SK-N-SH (cell line): Measurements from ENCODE around the gene GSTT2. TPM values are rescaled to one million over a fixed set of nuclear protein-coding genes. Genes with fewer than 3 reads are reported as not detected.

Experiments
- CTCF ChIA-PET: fragments of 300-600, 350-600 bp; formaldehyde crosslinking; extraction: SDS; loops from one replicate; lab custom pipeline; 2021; lab: Yijun Ruan, JAX
- POLR2A ChIA-PET: fragments of 350-600 bp; sonication (Branson Sonifier 250); formaldehyde crosslinking; extraction: SDS; loops from one replicate; lab custom pipeline; 2020; ENCODE audit warnings: antibody characterized with exemption, inconsistent platforms; lab: Yijun Ruan, JAX
- DNase-seq: peaks from one replicate; pipeline ENCODE4 v3.0.0; 2012
- H2AFZ ChIP-seq: fragments of 200-600 bp; sonication (generic); 2 replicates; pipeline ENCODE4 v1.8.1; 2016; ENCODE audit warnings: antibody characterized with exemption, mild to moderate bottlenecking, low read depth
- H3F3A ChIP-seq: fragments of 200-600 bp; sonication (generic); replicated peaks from 2 replicates; pipeline ENCODE3; 2016; ENCODE audit warnings: antibody characterized with exemption, mild to moderate bottlenecking; ENCODE audit not compliant: insufficient read depth
- H3K27ac ChIP-seq, 2 experiments: fragments of 200-500 bp in 1 of 2; fragments of 200-600 bp in 1 of 2; sonication (Bioruptor generic) in 1 of 2; sonication (generic), shearing (Covaris generic) in 1 of 2; 2 replicates each; pipeline versions ENCODE4 v1.5.1 to v1.6.1; 2014 to 2016; ENCODE audit warnings: low read depth in 2 of 2, inconsistent platforms in 1 of 2, low read length in 1 of 2, mild to moderate bottlenecking in 1 of 2, mixed read lengths in 1 of 2
- H3K27me3 ChIP-seq: fragments of 200-600 bp; sonication (generic), shearing (Covaris generic); 2 replicates; pipeline ENCODE4 v1.6.1; 2016; ENCODE audit warnings: mixed run types; ENCODE audit not compliant: insufficient read depth
- H3K36me3 ChIP-seq, 2 experiments: fragments of 200-500 bp in 1 of 2; fragments of 200-600 bp in 1 of 2; sonication (Bioruptor generic) in 1 of 2; sonication (generic) in 1 of 2; replicated peaks in 1 of 2; 2 replicates each; pipeline versions ENCODE3 to v1.5.1; 2014 to 2016; ENCODE audit warnings: low read length in 1 of 2, mild to moderate bottlenecking in 1 of 2; ENCODE audit not compliant: insufficient read depth in 2 of 2, control insufficient read depth in 1 of 2
- H3K4me1 ChIP-seq, 2 experiments: fragments of 200-500 bp in 1 of 2; fragments of 200-600 bp in 1 of 2; sonication (Bioruptor generic) in 1 of 2; sonication (generic), shearing (Covaris generic) in 1 of 2; 2 replicates each; pipeline versions ENCODE4 v1.5.1 to v1.6.1; 2014 to 2016; ENCODE audit warnings: low read depth in 1 of 2, low read length in 1 of 2, mixed run types in 1 of 2; ENCODE audit not compliant: insufficient read depth in 2 of 2, control insufficient read depth in 1 of 2
- H3K4me2 ChIP-seq: fragments of 200-600 bp; sonication (generic), shearing (Covaris generic); 2 replicates; pipeline ENCODE4 v1.6.1; 2017; ENCODE audit warnings: mixed run types
- H3K4me3 ChIP-seq, 2 experiments: fragments of 200-500 bp in 1 of 2; fragments of 200-600 bp in 1 of 2; sonication (Bioruptor generic) in 1 of 2; sonication (generic), shearing (Covaris generic) in 1 of 2; 2 replicates each; pipeline versions ENCODE4 v1.5.1 to v1.8.1; 2014 to 2016; ENCODE audit warnings: low read depth in 2 of 2, inconsistent platforms in 1 of 2, low read length in 1 of 2, mild to moderate bottlenecking in 1 of 2, mixed read lengths in 1 of 2, moderate library complexity in 1 of 2
- H3K79me2 ChIP-seq: fragments of 200-600 bp; sonication (generic); 2 replicates; pipeline ENCODE4 v1.8.1; 2017; ENCODE audit warnings: mild to moderate bottlenecking; ENCODE audit not compliant: insufficient read depth
- H3K9ac ChIP-seq: fragments of 200-600 bp; sonication (generic); 2 replicates; pipeline ENCODE4 v1.6.1; 2017; ENCODE audit warnings: mixed run types
- H3K9me2 ChIP-seq: fragments of 200-600 bp; sonication (generic); 2 replicates; pipeline ENCODE4 v1.6.1; 2017; ENCODE audit warnings: mixed run types
- H3K9me3 ChIP-seq: fragments of 200-600 bp; sonication (generic); 2 replicates; pipeline ENCODE4 v1.6.1; 2017; ENCODE audit warnings: mixed run types, mild to moderate bottlenecking, moderate library complexity
- H4K20me1 ChIP-seq: fragments of 200-600 bp; sonication (generic); 2 replicates; pipeline ENCODE4 v1.6.1; 2017; ENCODE audit warnings: mild to moderate bottlenecking, mixed run types; ENCODE audit not compliant: insufficient read depth
- FOSL2 ChIP-seq: IDR thresholded peaks from 2 replicates; pipeline ENCODE4 v1.4.0; 2012; ENCODE audit warnings: low read depth, mild to moderate bottlenecking, moderate library complexity, borderline replicate concordance
- GABPA ChIP-seq: IDR thresholded peaks from 2 replicates; pipeline ENCODE4 v1.4.0; 2012; ENCODE audit warnings: low read depth, mild to moderate bottlenecking
- JUND ChIP-seq: IDR thresholded peaks from 2 replicates; pipeline ENCODE4 v1.4.0; 2012
- MAX ChIP-seq: IDR thresholded peaks from 2 replicates; pipeline ENCODE4 v1.4.0; 2012; ENCODE audit warnings: low read depth
- NRF1 ChIP-seq: IDR thresholded peaks from 2 replicates; pipeline ENCODE4 v1.6.1; 2012; ENCODE audit warnings: low read depth, mild to moderate bottlenecking, low read length
- RAD21 ChIP-seq: IDR thresholded peaks from 2 replicates; pipeline ENCODE4 v1.6.1; 2012; ENCODE audit warnings: mild to moderate bottlenecking, low read length
- RCOR1 ChIP-seq: fragments of 150-350 bp; IDR thresholded peaks from 2 replicates; pipeline ENCODE4 v1.6.1; 2017; ENCODE audit warnings: antibody characterized with exemption, low read length
- WGBS: methylation state at CpG from one replicate; pipeline ENCODE4 v1.1.6; 2017; ENCODE audit warnings: low lambda C conversion rate; 5-methylcytosine and 5-hydroxymethylcytosine counted together
- polyA plus RNA-seq, 3 experiments: library from polyadenylated mRNA; depleted of rRNA; stranded (reverse); fragments of >200 nt; gene quantifications; 2 replicates each; pipeline ENCODE4 v1.2.3, GENCODE V29; 2012

Gene GSTT2
- polyA plus RNA-seq, 1 of the 3 experiments (the other 2 are of a cell fraction): 3.7 TPM

DNA sequence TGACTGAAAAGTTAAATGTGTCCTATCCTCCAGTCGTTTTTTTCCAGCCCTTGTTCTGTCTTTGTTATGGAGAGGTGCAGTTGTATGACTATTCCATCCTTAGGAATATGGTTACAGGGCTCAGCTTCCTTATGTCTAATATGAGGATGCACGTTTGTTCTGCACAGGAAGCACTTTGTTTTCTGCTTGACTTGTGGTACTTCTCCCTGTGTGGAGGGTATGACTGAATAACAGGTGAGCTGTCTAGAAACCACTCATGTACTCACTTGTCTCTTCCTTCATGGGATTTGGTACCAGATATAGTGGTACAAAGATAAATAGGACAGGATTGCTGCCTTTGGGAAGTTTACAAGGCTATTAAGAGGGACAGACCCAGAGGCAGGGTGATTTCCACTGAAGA is 48.6 kb downstream of the GSTT2 start:
- Histone ChIP-seq H3K27ac (peak overlapping the region in 1 of 2 experiments; percentile 7; a peak in 1 of 4 replicates), H3K4me1 (peaks cover 0 to 33% of the 10 kb centered on the region in 2 experiments; a peak in 2 of 4 replicates), H2AFZ (no peak overlapping the region), H3K36me3 (peaks cover 3 to 14% of the 10 kb centered on the region in 2 experiments), H3K4me3 (no peak overlapping the region), H3F3A (peaks cover 10% of the 10 kb centered on the region), H3K9ac (no peak overlapping the region), H3K4me2 (no peak overlapping the region), H3K27me3 (no peaks in the 10 kb centered on the region), H3K9me3 (peaks cover 8% of the 10 kb centered on the region; the same call in 1 of the 2 replicates), H3K79me2 (peaks cover 84% of the 10 kb centered on the region), H3K9me2 (no peaks in the 10 kb centered on the region), H4K20me1 (peaks cover 5% of the 10 kb centered on the region; the same call in 1 of the 2 replicates)
- ChIA-PET CTCF (interaction anchor here (0.9 kb wide), 1 partner anchor 129 kb away, joined by 3 read pairs; no protein-coding TSS in a partner anchor), POLR2A (no interaction called here)
- WGBS: 65% methylated on average over 2 of the region's 2 CpGs
- TF ChIP-seq NRF1 (no peak), MAX (no peak)
- DNase-seq: no peak

- peaks cover 0 to 33% of the 10 kb centered on the region in 2 experiments; a peak in 2 of 4 replicates for H3K4me1 ChIP-seq
- DNase-seq: no peak
- 100% methylated on average over 3 of the region's 3 CpGs for WGBS
- no peak for TF ChIP-seq FOSL2
- TF ChIP-seq MAX: no peak
- TF ChIP-seq, all 33 proteins: peak for 0
- H2AFZ ChIP-seq: no peak overlapping the region
- peaks cover 80% of the 10 kb centered on the region for H3K79me2 ChIP-seq
- CTCF ChIA-PET: interaction anchor here (1.1 kb wide), 1 partner anchor 218 kb away, joined by 3 read pairs; no protein-coding TSS in a partner anchor
- peaks cover 7% of the 10 kb centered on the region; the same call in 1 of the 2 replicates for H4K20me1 ChIP-seq
- H3K9ac ChIP-seq: no peak overlapping the region
- H3K4me2 ChIP-seq: no peak overlapping the region
- POLR2A ChIA-PET: no interaction called here
- H3K9me3 ChIP-seq: peaks cover 5% of the 10 kb centered on the region; the same call in 1 of the 2 replicates
- H3K27me3 ChIP-seq: no peaks in the 10 kb centered on the region
- peaks cover 3 to 11% of the 10 kb centered on the region in 2 experiments for H3K36me3 ChIP-seq
- H3K4me3 ChIP-seq: no peak overlapping the region
- H3K9me2 ChIP-seq: no peaks in the 10 kb centered on the region
- H3F3A ChIP-seq: peaks cover 5% of the 10 kb centered on the region
- H3K27ac ChIP-seq: no peak overlapping the region
Measured at GRCh38 chr22:24029304-24029703, 49.4 kb downstream of the GSTT2 start.

DNA sequence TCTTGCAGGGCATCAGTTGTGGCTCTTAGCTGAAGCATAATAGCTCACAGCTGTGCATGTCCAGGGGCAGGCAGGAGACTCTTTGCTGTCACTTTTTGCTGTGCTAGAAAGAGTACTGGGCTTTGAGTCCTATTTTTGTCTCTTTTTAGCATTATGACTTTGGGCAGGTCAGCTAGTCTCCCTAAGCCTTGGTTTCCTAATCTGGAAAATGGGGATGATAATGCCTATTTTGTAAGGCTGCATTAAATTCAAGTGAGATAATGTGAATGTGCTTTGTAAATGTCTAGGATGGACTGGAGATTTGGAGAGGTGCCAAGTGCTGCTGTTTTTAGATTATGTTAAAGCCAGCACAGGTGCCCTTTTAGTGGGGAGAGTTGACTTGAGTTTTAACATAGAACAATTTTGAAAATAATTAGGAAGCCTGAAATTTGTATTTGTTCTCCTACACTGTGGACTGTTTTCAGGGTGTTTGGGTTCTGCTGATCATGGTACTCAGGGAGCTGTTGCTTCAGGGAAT is 50.3 kb downstream of the GSTT2 start:
- peaks cover 71% of the 10 kb centered on the region for H3K79me2 ChIP-seq
- H3K9ac ChIP-seq: no peak overlapping the region
- DNase-seq: no peak
- peaks cover 14% of the 10 kb centered on the region for H4K20me1 ChIP-seq
- H3K27ac ChIP-seq: peak overlapping the region in 1 of 2 experiments; percentile 16; a peak in 2 of 4 replicates
- no peak overlapping the region for H2AFZ ChIP-seq
- no peak overlapping the region for H3K4me2 ChIP-seq
- no peaks in the 10 kb centered on the region for H3K9me3 ChIP-seq
- ChIA-PET CTCF (interaction anchor here (1.0 to 1.1 kb wide), 2 partner anchors 26 to 217 kb away, joined by 3 to 4 read pairs; no protein-coding TSS in a partner anchor), POLR2A (no interaction called here)
- no peaks in the 10 kb centered on the region for H3K9me2 ChIP-seq
- TF ChIP-seq RAD21 (no peak), RCOR1 (0 out of 2 replicates have a peak, but pooled peaks have one; percentile 17), JUND (no peak), GABPA (no peak)
- peaks cover 0 to 33% of the 10 kb centered on the region in 2 experiments; a peak in 2 of 4 replicates for H3K4me1 ChIP-seq
- peaks cover 4 to 5% of the 10 kb centered on the region in 2 experiments for H3K36me3 ChIP-seq
- no peaks in the 10 kb centered on the region for H3K27me3 ChIP-seq
- H3K4me3 ChIP-seq: no peak overlapping the region
- H3F3A ChIP-seq: no peaks in the 10 kb centered on the region

Other genes starting within 250 kb of the GSTT2 start
- 0.77 and 0.80 TPM in 2 replicates for gene ZNF70, start 229.0 kb upstream of the GSTT2 start, polyA plus RNA-seq (2012; rRNA removed)
- 0.54 TPM in 1 of 2 replicates, not detected in the other for gene VPREB3, start 225.7 kb upstream of the GSTT2 start, polyA plus RNA-seq (2012; rRNA removed)
- gene C22orf15, start 217.1 kb upstream of the GSTT2 start, polyA plus RNA-seq (2012; rRNA removed): 1.6 and 2.5 TPM in 2 replicates
- 27.7 and 70.1 TPM in 2 replicates for gene CHCHD10, start 212.2 kb upstream of the GSTT2 start, polyA plus RNA-seq (2012; rRNA removed)
- gene MMP11, start 207.3 kb upstream of the GSTT2 start, polyA plus RNA-seq (2012; rRNA removed): 50.8 and 64.4 TPM in 2 replicates
- 182 and 215 TPM in 2 replicates for gene SMARCB1, start 193.2 kb upstream of the GSTT2 start, polyA plus RNA-seq (2012; rRNA removed)
- gene DERL3, start 141.1 kb upstream of the GSTT2 start, polyA plus RNA-seq (2012; rRNA removed): not detected in 2 replicates
- gene SLC2A11, start 122.3 kb upstream of the GSTT2 start, polyA plus RNA-seq (2012; rRNA removed): 21.8 and 27.1 TPM in 2 replicates
- gene MIF, start 85.8 kb upstream of the GSTT2 start, polyA plus RNA-seq (2012; rRNA removed): 496 and 565 TPM in 2 replicates
- 32.2 and 32.8 TPM in 2 replicates for gene GSTT2B, start 18.9 kb upstream of the GSTT2 start, polyA plus RNA-seq (2012; rRNA removed)
- gene DDTL, start 13.2 kb upstream of the GSTT2 start, polyA plus RNA-seq (2012; rRNA removed): 1.6 and 2.0 TPM in 2 replicates
- 181 and 198 TPM in 2 replicates for gene DDT, start 5.7 kb upstream of the GSTT2 start, polyA plus RNA-seq (2012; rRNA removed)
- gene GSTT4, start 25.3 kb downstream of the GSTT2 start, polyA plus RNA-seq (2012; rRNA removed): not detected in 2 replicates
- gene CABIN1, start 31.2 kb downstream of the GSTT2 start, polyA plus RNA-seq (2012; rRNA removed): 6.1 and 7.3 TPM in 2 replicates
- gene SUSD2, start 201.4 kb downstream of the GSTT2 start, polyA plus RNA-seq (2012; rRNA removed): 0.76 and 0.82 TPM in 2 replicates